HUES48 (cell line): ENCODE results near the gene PTGER2.

Experiments used
- H3K27ac ChIP-seq: one replicate; pipeline ENCODE4 v1.7.0; 2013; ENCODE audit warnings: low read depth, low read length, inconsistent platforms
- H3K27me3 ChIP-seq: 2 replicates; pipeline ENCODE4 v1.6.1; 2013; ENCODE audit warnings: mild to moderate bottlenecking, low read length; ENCODE audit not compliant: control insufficient read depth, insufficient read depth
- H3K36me3 ChIP-seq: 2 replicates; pipeline ENCODE4 v1.6.1; 2013; ENCODE audit warnings: low read length; ENCODE audit not compliant: control insufficient read depth, insufficient read depth
- H3K4me1 ChIP-seq: 2 replicates; pipeline ENCODE4 v1.6.1; 2013; ENCODE audit warnings: mild to moderate bottlenecking, low read length; ENCODE audit not compliant: control insufficient read depth, insufficient read depth
- H3K4me3 ChIP-seq: 2 replicates; pipeline ENCODE4 v1.5.1; 2013; ENCODE audit warnings: mild to moderate bottlenecking, low read depth, low read length
- H3K9ac ChIP-seq: 2 replicates; pipeline ENCODE4 v1.6.1; 2013; ENCODE audit warnings: mild to moderate bottlenecking, low read depth, low read length, moderate library complexity
- H3K9me3 ChIP-seq: 2 replicates; pipeline ENCODE4 v1.6.1; 2013; ENCODE audit warnings: low read length; ENCODE audit not compliant: control insufficient read depth, insufficient read depth

The PTGER2 gene

GRCh38 chr14:52305014-52305413, 9.1 kb upstream of the PTGER2 start:
- H3K27ac ChIP-seq, result no peak overlapping the region
- no peak overlapping the region for H3K4me3 ChIP-seq
- H3K27me3 ChIP-seq, result no peaks in the 10 kb centered on the region
- H3K36me3 ChIP-seq, result no peaks in the 10 kb centered on the region
- no peak overlapping the region for H3K9ac ChIP-seq
- no peaks in the 10 kb centered on the region for H3K9me3 ChIP-seq
- peaks cover 13% of the 10 kb centered on the region; the same call in 1 of the 2 replicates for H3K4me1 ChIP-seq

GRCh38 chr14:52307376-52307775, 6.7 kb upstream of the PTGER2 start:
- Histone ChIP-seq H3K4me1 (peaks cover 13% of the 10 kb centered on the region; the same call in 1 of the 2 replicates), H3K9ac (no peak overlapping the region), H3K27me3 (peaks cover 11% of the 10 kb centered on the region), H3K27ac (no peak overlapping the region), H3K36me3 (no peaks in the 10 kb centered on the region), H3K9me3 (no peaks in the 10 kb centered on the region), H3K4me3 (no peak overlapping the region)

- peaks cover 13% of the 10 kb centered on the region; the same call in 1 of the 2 replicates for H3K4me1 ChIP-seq
- peaks cover 16% of the 10 kb centered on the region for H3K27me3 ChIP-seq
- no peaks in the 10 kb centered on the region for H3K36me3 ChIP-seq
- H3K9ac ChIP-seq, result no peak overlapping the region
- H3K9me3 ChIP-seq, result no peaks in the 10 kb centered on the region
- H3K4me3 ChIP-seq, result no peak overlapping the region
- no peak overlapping the region for H3K27ac ChIP-seq
Measured at GRCh38 chr14:52307905-52308304, 6.2 kb upstream of the PTGER2 start.

- peaks cover 3% of the 10 kb centered on the region; the same call in 1 of the 2 replicates for H3K4me1 ChIP-seq
- no peaks in the 10 kb centered on the region for H3K36me3 ChIP-seq
- H3K4me3 ChIP-seq, result no peak overlapping the region
- peaks cover 43% of the 10 kb centered on the region for H3K27me3 ChIP-seq
- H3K9me3 ChIP-seq, result no peaks in the 10 kb centered on the region
- no peak overlapping the region for H3K9ac ChIP-seq
- no peak overlapping the region for H3K27ac ChIP-seq
Measured at GRCh38 chr14:52310541-52310940, 3.6 kb upstream of the PTGER2 start.

GRCh38 chr14:52312931-52313355, 1.2 kb upstream of the PTGER2 start:
- Histone ChIP-seq H3K4me3 (no peak overlapping the region), H3K36me3 (no peaks in the 10 kb centered on the region), H3K4me1 (peaks cover 3% of the 10 kb centered on the region; the same call in 1 of the 2 replicates), H3K9me3 (no peaks in the 10 kb centered on the region), H3K27ac (no peak overlapping the region), H3K27me3 (peaks cover 67% of the 10 kb centered on the region), H3K9ac (no peak overlapping the region)

- Histone ChIP-seq H3K27ac (no peak overlapping the region), H3K9ac (no peak overlapping the region), H3K4me1 (peaks cover 3% of the 10 kb centered on the region; the same call in 1 of the 2 replicates), H3K27me3 (peaks cover 69% of the 10 kb centered on the region), H3K36me3 (no peaks in the 10 kb centered on the region), H3K9me3 (no peaks in the 10 kb centered on the region), H3K4me3 (peak overlapping the region; percentile 71)
Measured at GRCh38 chr14:52313462-52313861, 650 bp upstream of the PTGER2 start.

GRCh38 chr14:52314595-52315354, 663 bp downstream of the PTGER2 start:
- no peak overlapping the region for H3K27ac ChIP-seq
- peaks cover 69% of the 10 kb centered on the region for H3K27me3 ChIP-seq
- peak overlapping the region; percentile 30; the same call in 1 of the 2 replicates for H3K9ac ChIP-seq
- H3K9me3 ChIP-seq, result no peaks in the 10 kb centered on the region
- H3K4me3 ChIP-seq, result peak overlapping the region; percentile 71
- peaks cover 3% of the 10 kb centered on the region; the same call in 1 of the 2 replicates for H3K4me1 ChIP-seq
- no peaks in the 10 kb centered on the region for H3K36me3 ChIP-seq

- peaks cover 69% of the 10 kb centered on the region for H3K27me3 ChIP-seq
- H3K36me3 ChIP-seq, result no peaks in the 10 kb centered on the region
- no peaks in the 10 kb centered on the region for H3K9me3 ChIP-seq
- H3K4me3 ChIP-seq, result peak overlapping the region; percentile 71
- peaks cover 3% of the 10 kb centered on the region; the same call in 1 of the 2 replicates for H3K4me1 ChIP-seq
- no peak overlapping the region for H3K9ac ChIP-seq
- H3K27ac ChIP-seq, result no peak overlapping the region
Measured at GRCh38 chr14:52315355-52315718, 1.2 kb downstream of the PTGER2 start.

GRCh38 chr14:52318062-52318461, 4.0 kb downstream of the PTGER2 start:
- Histone ChIP-seq H3K4me1 (peaks cover 3% of the 10 kb centered on the region; the same call in 1 of the 2 replicates), H3K27ac (no peak overlapping the region), H3K9ac (no peak overlapping the region), H3K9me3 (peaks cover 10% of the 10 kb centered on the region; the same call in 1 of the 2 replicates), H3K27me3 (peaks cover 51% of the 10 kb centered on the region), H3K4me3 (no peak overlapping the region), H3K36me3 (no peaks in the 10 kb centered on the region)

- peaks cover 3% of the 10 kb centered on the region; the same call in 1 of the 2 replicates for H3K4me1 ChIP-seq
- peaks cover 41% of the 10 kb centered on the region for H3K27me3 ChIP-seq
- peaks cover 10% of the 10 kb centered on the region; the same call in 1 of the 2 replicates for H3K9me3 ChIP-seq
- H3K4me3 ChIP-seq, result no peak overlapping the region
- H3K27ac ChIP-seq, result no peak overlapping the region
- H3K36me3 ChIP-seq, result no peaks in the 10 kb centered on the region
- H3K9ac ChIP-seq, result no peak overlapping the region
Measured at GRCh38 chr14:52318826-52319645, 4.9 kb downstream of the PTGER2 start.

GRCh38 chr14:52319919-52320318, 5.8 kb downstream of the PTGER2 start:
- H3K9ac ChIP-seq, result no peak overlapping the region
- peaks cover 33% of the 10 kb centered on the region for H3K27me3 ChIP-seq
- H3K4me3 ChIP-seq, result no peak overlapping the region
- H3K4me1 ChIP-seq, result no peaks in the 10 kb centered on the region; the same call in 1 of the 2 replicates
- H3K36me3 ChIP-seq, result no peaks in the 10 kb centered on the region
- H3K9me3 ChIP-seq, result peaks cover 10% of the 10 kb centered on the region; the same call in 1 of the 2 replicates
- no peak overlapping the region for H3K27ac ChIP-seq
